HL-60 (cell line): Measurements from ENCODE around the gene ARIH2.

Experiments
- CTCF ChIP-seq: IDR thresholded peaks from one replicate; pipeline ENCODE4 v1.5.1; 2011; ENCODE audit warnings: low read length, control low read depth, inconsistent platforms; ENCODE audit not compliant: insufficient read depth
- TF ChIP-seq, protein P1 (sequence below): IDR thresholded peaks from 2 replicates; pipeline ENCODE4 v1.6.1; 2012; ENCODE audit warnings: low read depth; ENCODE audit not compliant: insufficient replicate concordance

- TF ChIP-seq, protein P1, sequence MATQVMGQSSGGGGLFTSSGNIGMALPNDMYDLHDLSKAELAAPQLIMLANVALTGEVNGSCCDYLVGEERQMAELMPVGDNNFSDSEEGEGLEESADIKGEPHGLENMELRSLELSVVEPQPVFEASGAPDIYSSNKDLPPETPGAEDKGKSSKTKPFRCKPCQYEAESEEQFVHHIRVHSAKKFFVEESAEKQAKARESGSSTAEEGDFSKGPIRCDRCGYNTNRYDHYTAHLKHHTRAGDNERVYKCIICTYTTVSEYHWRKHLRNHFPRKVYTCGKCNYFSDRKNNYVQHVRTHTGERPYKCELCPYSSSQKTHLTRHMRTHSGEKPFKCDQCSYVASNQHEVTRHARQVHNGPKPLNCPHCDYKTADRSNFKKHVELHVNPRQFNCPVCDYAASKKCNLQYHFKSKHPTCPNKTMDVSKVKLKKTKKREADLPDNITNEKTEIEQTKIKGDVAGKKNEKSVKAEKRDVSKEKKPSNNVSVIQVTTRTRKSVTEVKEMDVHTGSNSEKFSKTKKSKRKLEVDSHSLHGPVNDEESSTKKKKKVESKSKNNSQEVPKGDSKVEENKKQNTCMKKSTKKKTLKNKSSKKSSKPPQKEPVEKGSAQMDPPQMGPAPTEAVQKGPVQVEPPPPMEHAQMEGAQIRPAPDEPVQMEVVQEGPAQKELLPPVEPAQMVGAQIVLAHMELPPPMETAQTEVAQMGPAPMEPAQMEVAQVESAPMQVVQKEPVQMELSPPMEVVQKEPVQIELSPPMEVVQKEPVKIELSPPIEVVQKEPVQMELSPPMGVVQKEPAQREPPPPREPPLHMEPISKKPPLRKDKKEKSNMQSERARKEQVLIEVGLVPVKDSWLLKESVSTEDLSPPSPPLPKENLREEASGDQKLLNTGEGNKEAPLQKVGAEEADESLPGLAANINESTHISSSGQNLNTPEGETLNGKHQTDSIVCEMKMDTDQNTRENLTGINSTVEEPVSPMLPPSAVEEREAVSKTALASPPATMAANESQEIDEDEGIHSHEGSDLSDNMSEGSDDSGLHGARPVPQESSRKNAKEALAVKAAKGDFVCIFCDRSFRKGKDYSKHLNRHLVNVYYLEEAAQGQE: no peak
- TF ChIP-seq CTCF: no peak
These were observed 31.4 kb downstream of the ARIH2 start for GRCh38 chr3:48950051-48950450.
